Measurements from ENCODE around the gene KCTD5.

Gene KCTD5

GRCh38 chr16:2736476-2737237, 54.3 kb downstream of the KCTD5 start:
- Mint-ChIP-seq H3K9me3 (no peaks in the 10 kb centered on the region), H3K27me3 (peaks cover 4% of the 10 kb centered on the region), H3K4me3 (no peak overlapping the region), H3K27ac (no peak overlapping the region), H3K36me3 (ENCODE audit: low read depth) (no peaks in the 10 kb centered on the region), H3K4me1 (no peaks in the 10 kb centered on the region)
- DNase-seq (no peak), ATAC-seq (no peak)

DNA sequence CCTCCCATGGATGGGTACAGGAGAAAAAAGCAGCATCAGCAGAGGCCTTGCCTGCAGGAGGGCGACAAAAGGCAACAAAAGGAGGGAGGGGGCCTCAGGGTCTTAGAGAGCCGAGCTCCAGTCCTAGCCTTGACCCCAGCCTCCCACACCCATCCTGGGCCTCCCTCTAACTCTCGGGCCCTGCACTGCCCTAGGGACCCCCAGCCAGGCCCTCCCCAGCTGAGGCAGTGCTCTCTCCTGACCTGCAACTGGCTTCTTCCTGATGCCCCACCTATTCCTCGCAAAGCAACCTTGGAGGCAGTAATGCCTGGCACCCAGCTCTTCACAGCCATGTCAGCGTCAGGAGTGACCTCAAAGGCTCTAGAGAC, 54.9 kb downstream of the KCTD5 start:
- ATAC-seq (no peak), DNase-seq (no peak)
- Mint-ChIP-seq H3K36me3 (ENCODE audit: low read depth) (no peaks in the 10 kb centered on the region), H3K4me1 (no peaks in the 10 kb centered on the region), H3K27ac (no peak overlapping the region), H3K4me3 (no peak overlapping the region), H3K9me3 (no peaks in the 10 kb centered on the region), H3K27me3 (peaks cover 4% of the 10 kb centered on the region)

DNA sequence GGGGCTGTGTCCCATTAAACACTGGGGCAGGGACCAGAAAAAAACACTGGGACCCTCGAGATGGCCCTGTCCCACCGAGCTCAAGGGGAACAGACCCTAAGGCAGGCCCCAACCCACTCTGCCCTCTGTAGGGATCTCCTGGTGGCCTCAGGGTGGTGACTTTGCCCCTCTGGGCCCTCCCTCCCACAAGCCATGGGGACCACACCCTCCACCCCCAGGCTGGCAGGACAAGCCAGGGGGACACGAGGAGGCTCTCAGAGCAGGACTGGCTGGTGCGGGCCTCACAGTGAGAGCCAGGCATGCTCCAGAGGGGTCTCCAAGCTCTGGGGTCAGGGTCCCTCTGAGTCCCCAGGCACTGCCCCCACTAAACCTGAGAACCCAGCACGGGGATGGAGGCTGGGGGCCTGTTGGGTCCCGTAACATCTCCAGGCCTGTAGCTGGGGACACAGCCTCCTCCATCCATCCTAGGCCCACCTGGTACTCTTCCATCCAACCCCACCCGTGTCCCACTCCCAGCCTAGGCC, 55.6 kb downstream of the KCTD5 start:
- Mint-ChIP-seq H3K4me1 (no peaks in the 10 kb centered on the region), H3K27me3 (peaks cover 4% of the 10 kb centered on the region), H3K36me3 (ENCODE audit: low read depth) (no peaks in the 10 kb centered on the region), H3K27ac (no peak overlapping the region), H3K9me3 (no peaks in the 10 kb centered on the region), H3K4me3 (no peak overlapping the region)
- ATAC-seq (no peak), DNase-seq (no peak)

DNA sequence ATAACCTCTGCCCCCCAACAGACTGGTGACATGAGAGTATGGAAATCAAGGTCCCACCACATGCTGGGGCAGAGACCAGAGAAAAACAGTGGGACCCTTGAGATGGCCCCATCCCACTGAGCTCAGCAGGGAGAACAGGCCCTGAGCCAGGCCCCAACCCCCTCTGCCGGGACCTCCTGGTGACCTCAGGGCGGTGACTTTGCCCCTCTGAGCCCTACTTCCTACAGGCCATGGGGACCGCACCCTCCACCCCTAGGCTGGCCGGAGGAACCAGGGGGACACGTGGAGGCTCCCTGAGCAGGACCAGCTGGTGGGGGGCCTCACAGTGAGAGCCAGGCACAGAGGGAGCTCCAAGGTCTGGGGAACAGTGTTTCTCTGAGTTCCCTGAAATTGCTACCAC, 56.3 kb downstream of the KCTD5 start:
- no peak overlapping the region for H3K27ac Mint-ChIP-seq
- H3K4me3 Mint-ChIP-seq = no peak overlapping the region
- no peak for ATAC-seq
- no peaks in the 10 kb centered on the region for H3K36me3 Mint-ChIP-seq (ENCODE audit: low read depth)
- peaks cover 4% of the 10 kb centered on the region for H3K27me3 Mint-ChIP-seq
- no peaks in the 10 kb centered on the region for H3K9me3 Mint-ChIP-seq
- no peaks in the 10 kb centered on the region for H3K4me1 Mint-ChIP-seq
- no peak for DNase-seq

DNA sequence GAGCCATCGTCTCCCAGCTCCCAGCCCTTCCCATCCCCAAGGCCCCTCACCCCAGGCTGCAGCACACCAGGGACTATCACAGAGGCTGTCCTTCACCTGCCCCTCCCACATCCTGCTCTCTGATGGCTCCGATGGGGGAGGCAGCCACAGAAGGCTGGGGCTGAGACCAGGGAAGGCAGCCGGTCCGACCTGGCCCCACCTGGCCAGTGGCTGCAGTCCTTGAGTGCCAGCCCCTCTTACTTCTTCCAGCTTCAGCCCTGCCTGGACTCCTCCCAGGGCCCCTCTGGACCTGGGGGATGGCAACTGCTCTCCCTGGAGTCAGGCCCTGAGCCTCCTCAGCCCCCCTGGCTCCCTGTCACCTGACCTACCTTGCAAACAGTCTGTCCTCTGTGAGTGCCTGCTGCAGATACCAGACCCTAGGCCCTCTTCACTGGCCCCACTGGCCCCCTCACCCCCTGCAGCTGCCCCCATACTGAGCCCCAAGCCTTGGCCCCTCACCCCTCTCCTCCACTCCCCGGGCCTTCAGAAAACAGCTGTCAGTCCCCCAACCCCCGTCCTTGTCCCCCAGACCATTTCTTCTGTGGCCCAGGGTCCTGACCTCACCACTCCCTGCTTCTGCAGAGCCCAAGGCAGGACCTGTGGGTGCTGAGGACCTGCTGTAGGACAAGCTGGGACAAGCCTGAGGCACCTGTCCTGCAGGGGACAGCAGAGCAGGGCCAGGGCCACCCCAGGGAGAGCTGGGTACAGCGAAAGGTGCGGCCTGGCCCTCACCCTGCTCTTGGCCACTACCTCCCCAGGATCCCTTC, 57.5 kb downstream of the KCTD5 start:
- H3K4me3 Mint-ChIP-seq = no peak overlapping the region
- H3K27ac Mint-ChIP-seq = no peak overlapping the region
- no peaks in the 10 kb centered on the region for H3K4me1 Mint-ChIP-seq
- peaks cover 3% of the 10 kb centered on the region for H3K27me3 Mint-ChIP-seq
- H3K9me3 Mint-ChIP-seq = no peaks in the 10 kb centered on the region
- no peaks in the 10 kb centered on the region for H3K36me3 Mint-ChIP-seq (ENCODE audit: low read depth)
- ATAC-seq (no peak), DNase-seq (no peak)

- Mint-ChIP-seq H3K27ac (no peak overlapping the region), H3K27me3 (no peaks in the 10 kb centered on the region), H3K36me3 (ENCODE audit: low read depth) (no peaks in the 10 kb centered on the region), H3K4me3 (no peak overlapping the region), H3K9me3 (no peaks in the 10 kb centered on the region), H3K4me1 (no peaks in the 10 kb centered on the region)
- ATAC-seq = no peak
- no peak for DNase-seq
Observed at GRCh38 chr16:2740476-2740875, 58.2 kb downstream of the KCTD5 start.

DNA sequence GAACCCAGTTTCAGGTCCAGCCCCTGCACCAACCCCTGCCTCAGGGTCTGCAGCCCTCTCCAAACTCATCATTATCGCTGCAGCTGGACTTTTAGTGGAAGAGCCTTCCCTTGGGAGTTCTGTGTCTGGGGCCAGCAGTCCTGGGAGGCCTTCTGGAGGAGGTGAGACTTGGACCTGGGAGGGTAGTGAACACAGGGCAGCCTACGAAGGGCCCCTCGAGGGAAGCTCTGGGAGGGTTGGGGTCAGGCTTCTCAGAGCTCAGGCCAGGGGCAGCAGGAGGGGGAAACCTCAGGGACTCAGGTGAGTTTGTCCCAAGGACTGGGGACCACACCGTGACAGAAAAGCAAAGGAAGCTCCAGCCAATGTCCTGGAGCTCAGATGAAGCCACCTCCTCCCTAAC, 58.8 kb downstream of the KCTD5 start:
- H3K27me3 Mint-ChIP-seq = no peaks in the 10 kb centered on the region
- no peaks in the 10 kb centered on the region for H3K9me3 Mint-ChIP-seq
- ATAC-seq = no peak
- no peaks in the 10 kb centered on the region for H3K36me3 Mint-ChIP-seq (ENCODE audit: low read depth)
- no peak for DNase-seq
- no peaks in the 10 kb centered on the region for H3K4me1 Mint-ChIP-seq
- H3K27ac Mint-ChIP-seq = no peak overlapping the region
- H3K4me3 Mint-ChIP-seq = no peak overlapping the region

- no peaks in the 10 kb centered on the region for H3K9me3 Mint-ChIP-seq
- no peaks in the 10 kb centered on the region for H3K27me3 Mint-ChIP-seq
- H3K4me1 Mint-ChIP-seq = no peaks in the 10 kb centered on the region
Observed at GRCh38 chr16:2742323-2743006, 60.1 kb downstream of the KCTD5 start.

DNA sequence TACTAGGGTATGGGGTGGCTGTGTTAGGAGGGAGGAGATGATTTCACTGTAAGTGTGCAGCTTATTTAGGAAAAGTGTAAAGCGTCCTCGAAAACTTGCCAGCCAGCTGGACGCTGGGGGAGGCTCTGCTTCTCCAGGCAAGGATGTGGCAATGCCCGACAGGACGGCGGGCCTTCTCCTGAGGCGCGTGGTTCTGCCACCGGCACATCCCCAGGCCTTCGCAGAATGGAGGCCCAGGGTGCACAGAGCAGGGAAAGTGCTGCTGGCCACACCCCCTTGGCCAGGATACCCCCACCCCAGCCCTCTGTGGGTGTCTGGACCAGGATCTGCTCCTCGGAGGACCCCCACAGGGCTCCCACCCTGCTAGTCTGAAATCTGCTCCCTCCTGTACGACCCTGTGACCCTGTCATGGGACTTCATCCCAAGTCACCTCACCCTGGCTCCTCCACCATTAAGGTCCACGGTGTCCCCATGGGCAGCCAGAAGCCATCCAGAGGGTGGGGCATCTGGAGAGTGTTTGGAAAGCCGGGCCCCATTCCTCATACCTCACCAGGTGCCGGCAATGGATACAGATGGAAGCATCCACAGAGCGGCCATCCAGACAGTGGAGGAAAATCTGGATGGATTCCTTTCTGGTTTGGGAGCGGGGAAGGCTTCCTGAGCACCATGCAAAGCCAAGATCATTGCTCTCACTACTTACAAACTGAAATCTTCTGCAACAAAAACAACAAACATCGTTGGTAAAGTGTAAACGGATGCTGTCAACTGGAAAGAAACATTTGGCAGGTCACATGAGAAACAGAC, 60.9 kb downstream of the KCTD5 start:
- Mint-ChIP-seq H3K4me1 (no peaks in the 10 kb centered on the region), H3K27me3 (no peaks in the 10 kb centered on the region), H3K9me3 (no peaks in the 10 kb centered on the region), H3K36me3 (ENCODE audit: low read depth) (no peaks in the 10 kb centered on the region), H3K27ac (no peak overlapping the region), H3K4me3 (no peak overlapping the region)
- DNase-seq (no peak), ATAC-seq (no peak)

More at GRCh38 chr16:2742323-2743006, 60.1 kb downstream of the KCTD5 start:
- H3K27ac Mint-ChIP-seq = no peak overlapping the region
- H3K36me3 Mint-ChIP-seq (ENCODE audit: low read depth) = no peaks in the 10 kb centered on the region
- DNase-seq (no peak), ATAC-seq (no peak)
- no peak overlapping the region for H3K4me3 Mint-ChIP-seq

- ATAC-seq (no peak), DNase-seq (no peak)
- Mint-ChIP-seq H3K9me3 (no peaks in the 10 kb centered on the region), H3K4me3 (no peak overlapping the region), H3K27me3 (no peaks in the 10 kb centered on the region), H3K27ac (no peak overlapping the region), H3K36me3 (ENCODE audit: low read depth) (peaks cover 4% of the 10 kb centered on the region), H3K4me1 (no peaks in the 10 kb centered on the region)
Observed at GRCh38 chr16:2744711-2745110, 62.4 kb downstream of the KCTD5 start.

DNA sequence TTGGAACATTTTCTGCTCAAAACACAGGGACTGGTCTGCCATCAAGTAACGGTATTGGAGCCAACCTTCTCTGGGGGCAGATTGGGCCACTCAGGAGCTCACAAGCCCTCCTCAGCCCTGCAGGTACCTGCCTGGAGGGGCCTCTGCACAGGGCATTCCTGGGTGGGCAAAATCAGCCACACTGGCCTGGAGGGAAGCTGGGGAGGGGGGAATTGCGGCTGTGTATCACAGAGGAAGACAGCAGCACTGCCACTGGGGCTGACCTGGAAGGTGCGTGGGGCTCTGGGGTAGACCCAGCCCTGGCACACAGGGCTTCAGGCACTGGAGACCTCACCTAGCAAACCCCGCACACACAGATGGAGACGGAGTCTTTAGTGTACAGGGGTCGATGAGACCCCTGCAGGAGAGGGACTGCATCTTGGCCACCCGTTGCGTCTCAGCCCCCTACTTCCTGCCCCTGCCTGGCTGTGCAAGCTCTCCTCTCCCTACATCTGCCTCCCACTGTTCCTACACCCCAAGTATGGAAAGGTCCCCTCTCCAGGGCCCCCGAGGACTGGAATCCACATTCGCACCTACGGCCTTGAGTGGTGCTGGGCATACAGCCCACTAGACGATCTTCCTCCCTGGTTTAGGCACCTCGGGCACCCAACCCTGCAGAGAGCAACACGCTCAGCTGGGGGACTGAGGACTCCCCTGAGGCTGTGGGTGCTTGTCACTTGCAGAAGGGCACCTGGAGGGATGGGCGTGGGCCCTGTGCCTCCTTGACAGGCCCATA, 63.0 kb downstream of the KCTD5 start:
- H3K36me3 Mint-ChIP-seq (ENCODE audit: low read depth) = peaks cover 5% of the 10 kb centered on the region
- no peaks in the 10 kb centered on the region for H3K4me1 Mint-ChIP-seq
- H3K27ac Mint-ChIP-seq = no peak overlapping the region
- H3K4me3 Mint-ChIP-seq = no peak overlapping the region
- no peaks in the 10 kb centered on the region for H3K27me3 Mint-ChIP-seq
- no peaks in the 10 kb centered on the region for H3K9me3 Mint-ChIP-seq
- no peak for DNase-seq
- no peak for ATAC-seq

DNA sequence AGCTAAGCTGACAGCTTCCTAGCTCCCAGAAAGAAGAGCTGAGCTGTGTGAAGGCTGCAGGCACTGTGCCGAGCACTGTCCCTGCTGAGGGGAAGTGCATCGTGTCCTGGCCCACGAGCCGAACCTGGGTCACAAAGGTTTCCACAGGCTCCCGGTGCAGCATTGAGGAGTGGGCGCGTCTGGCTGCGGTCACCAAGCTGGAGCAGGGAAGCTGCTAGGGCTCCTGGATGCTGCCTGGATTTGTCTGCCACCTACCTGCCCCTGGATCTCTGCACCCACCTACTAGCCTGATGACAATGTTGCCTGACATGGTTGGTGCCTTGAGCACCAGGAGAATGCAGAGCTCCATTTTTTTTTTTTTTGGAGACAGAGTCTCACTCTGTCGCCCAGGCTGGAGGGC, 63.6 kb downstream of the KCTD5 start:
- ATAC-seq (no peak), DNase-seq (no peak)
- peaks cover 5% of the 10 kb centered on the region for H3K4me1 Mint-ChIP-seq
- no peaks in the 10 kb centered on the region for H3K27me3 Mint-ChIP-seq
- H3K27ac Mint-ChIP-seq = no peak overlapping the region
- H3K4me3 Mint-ChIP-seq = no peak overlapping the region
- H3K9me3 Mint-ChIP-seq = no peaks in the 10 kb centered on the region
- peaks cover 5% of the 10 kb centered on the region for H3K36me3 Mint-ChIP-seq (ENCODE audit: low read depth)

DNA sequence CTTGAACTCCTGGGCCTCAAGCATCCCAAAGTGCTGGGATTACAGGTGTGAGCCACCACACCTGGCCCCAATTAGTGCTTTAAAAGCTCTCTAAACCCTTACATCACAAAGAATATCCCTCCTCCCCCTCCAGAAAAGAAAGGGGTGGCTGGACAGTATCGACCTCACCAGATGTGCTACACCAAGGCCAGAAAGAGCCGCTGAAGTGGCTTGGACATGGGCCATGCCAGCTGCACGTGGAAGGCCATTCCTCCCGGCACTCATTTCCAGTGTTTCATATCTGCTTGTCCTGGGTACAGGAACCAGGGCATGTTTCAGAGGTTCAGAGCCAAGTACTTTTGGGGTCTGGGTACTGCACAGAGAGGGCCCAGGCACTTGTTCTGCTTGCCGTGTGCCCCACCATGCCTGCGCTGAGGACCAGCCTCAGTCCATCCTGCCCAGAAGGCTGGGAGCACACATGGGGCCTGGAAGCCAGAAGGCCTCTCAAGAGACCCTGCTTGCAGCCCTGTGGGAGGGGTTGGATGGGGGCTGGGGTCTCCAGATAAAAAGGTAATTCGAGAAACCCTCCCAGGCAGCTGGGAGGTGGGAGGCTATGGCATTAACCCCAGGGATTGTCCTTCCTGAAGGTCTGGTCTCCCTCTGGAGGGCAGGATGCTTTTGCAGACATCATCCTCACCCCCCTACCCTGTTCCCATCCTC, 66.6 kb downstream of the KCTD5 start:
- ATAC-seq = no peak
- Mint-ChIP-seq H3K36me3 (ENCODE audit: low read depth) (peaks cover 15% of the 10 kb centered on the region), H3K9me3 (no peaks in the 10 kb centered on the region), H3K4me1 (peaks cover 24% of the 10 kb centered on the region), H3K4me3 (no peak overlapping the region), H3K27me3 (no peaks in the 10 kb centered on the region), H3K27ac (no peak overlapping the region)
- DNase-seq = no peak

Data from activated naive CD8-positive, alpha-beta T cell treated with anti-CD3 and anti-CD28 coated beads, Interleukin-2, amount 50 U/mL, for 24 hours (primary cell).